GM18951 (cell line): ENCODE data around the gene ZNF740.
"Not testable (repeated sequence)": the region's sequence is repeated elsewhere in the genome, so short reads cannot be mapped to it uniquely, and the experiment has no call there.

Experiments
- POLR2A ChIP-seq: IDR thresholded peaks from 4 replicates; pipeline ENCODE4 v1.6.1; 2011; ENCODE audit warnings: mild to moderate bottlenecking; ENCODE audit not compliant: insufficient read length, insufficient read depth; ENCODE audit errors: extremely low read depth
- in situ Hi-C: fragments of 300-500 bp; cut with MboI; formaldehyde crosslinking; loops from one replicate; pipeline ENCODE4 v1.12.0; 2022; ENCODE audit warnings: low sequenced_read_pairs, mixed read lengths, inconsistent platforms; ENCODE audit not compliant: unreplicated experiment

The ZNF740 gene

GRCh38 chr12:53166837-53167236 is 13.7 kb upstream of the ZNF740 start:
- in situ Hi-C loops, result no loop called here
- no peak for TF ChIP-seq POLR2A

- TF ChIP-seq POLR2A, result no peak
- in situ Hi-C loops, result no loop called here
These were observed 10.9 kb upstream of the ZNF740 start for GRCh38 chr12:53169644-53170043.

GRCh38 chr12:53170215-53170614 is 10.3 kb upstream of the ZNF740 start:
- in situ Hi-C loops, result no loop called here
- TF ChIP-seq POLR2A, result no peak

- in situ Hi-C loops, result no loop called here
These were observed 9.4 kb upstream of the ZNF740 start for GRCh38 chr12:53170876-53171724.

GRCh38 chr12:53171725-53172329 is 8.7 kb upstream of the ZNF740 start:
- no peak for TF ChIP-seq POLR2A
- in situ Hi-C loops, result no loop called here

More at GRCh38 chr12:53170876-53171724, 9.4 kb upstream of the ZNF740 start:
- TF ChIP-seq POLR2A, result no peak

- in situ Hi-C loops, result no loop called here
- no peak for TF ChIP-seq POLR2A
These were observed 8.2 kb upstream of the ZNF740 start for GRCh38 chr12:53172352-53172751.

GRCh38 chr12:53173085-53173715 is 7.3 kb upstream of the ZNF740 start:
- in situ Hi-C loops, result no loop called here
- no peak for TF ChIP-seq POLR2A

GRCh38 chr12:53174881-53175491 is 5.5 kb upstream of the ZNF740 start:
- in situ Hi-C loops, result no loop called here
- TF ChIP-seq POLR2A, result no peak

GRCh38 chr12:53176750-53177149 is 3.8 kb upstream of the ZNF740 start:
- in situ Hi-C loops, result no loop called here
- no peak for TF ChIP-seq POLR2A

- in situ Hi-C loops, result not testable (repeated sequence)
These were observed 3.1 kb upstream of the ZNF740 start for GRCh38 chr12:53177447-53177846.

- in situ Hi-C loops, result not testable (repeated sequence)
These were observed 1.7 kb upstream of the ZNF740 start for GRCh38 chr12:53178803-53179202.

- no peak for TF ChIP-seq POLR2A
- in situ Hi-C loops, result no loop called here
These were observed 769 bp upstream of the ZNF740 start for GRCh38 chr12:53179687-53180219.

- in situ Hi-C loops, result no loop called here
These were observed 566 bp downstream of the ZNF740 start for GRCh38 chr12:53180931-53181645.

More at GRCh38 chr12:53180931-53181645, 566 bp downstream of the ZNF740 start:
- TF ChIP-seq POLR2A, result no peak
